Measurements from ENCODE around the gene GRID2. TPM values are rescaled to one million over a fixed set of nuclear protein-coding genes. Genes with fewer than 3 reads are reported as not detected.

The GRID2 gene
- total and polyA plus RNA-seq, 9 of the 15 experiments (the other 6 are each of a cell fraction or from before 2014, with no cell fraction given): 0.04 TPM; not detected in 7

DNA sequence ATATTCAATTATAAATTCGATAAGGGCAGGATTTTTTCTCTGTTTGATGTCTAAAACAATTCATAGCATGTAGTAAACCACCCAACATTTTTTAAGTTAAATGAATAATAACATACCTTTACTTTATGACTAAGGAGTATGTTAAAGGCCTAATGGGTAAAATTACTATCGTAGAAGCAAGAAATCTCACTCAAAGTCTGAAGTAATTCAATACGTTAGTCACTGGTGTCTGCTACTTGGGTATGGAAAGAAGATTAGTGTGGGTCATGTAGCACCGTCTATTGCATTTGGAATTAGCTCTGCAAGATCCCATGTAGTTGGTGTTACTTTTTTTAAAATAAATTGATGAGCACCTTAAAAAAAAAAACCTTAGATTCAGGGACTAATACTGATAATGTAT lies 374.5 kb downstream of the GRID2 start (continued):
- no peak for TF ChIP-seq PTTG1 (tag; IDR thresholded peaks at IDR 0.05; ENCODE audit: low read depth)
- TF ChIP-seq SREBF1 (IDR thresholded peaks at IDR 0.05; ENCODE audit: borderline replicate concordance, low read depth, low read length): no peak
- TF ChIP-seq POLR2B (IDR thresholded peaks at IDR 0.05; ENCODE audit: low read depth, partially characterized antibody): no peak
- TF ChIP-seq BRCA1 (IDR thresholded peaks at IDR 0.05): no peak
- TF ChIP-seq BRCA1 (CRISPR knock-in tag; IDR thresholded peaks at IDR 0.05): no peak
- TF ChIP-seq ZNF324 (CRISPR knock-in tag; IDR thresholded peaks at IDR 0.05): no peak
- no peak for TF ChIP-seq ZNF143 (CRISPR knock-in tag; IDR thresholded peaks at IDR 0.05)
- TF ChIP-seq CBFB (CRISPR knock-in tag; IDR thresholded peaks at IDR 0.05): no peak
- TF ChIP-seq STAT6 (CRISPR knock-in tag; IDR thresholded peaks at IDR 0.05): no peak
- no peak for TF ChIP-seq SFPQ (IDR thresholded peaks at IDR 0.05; ENCODE audit: low read depth, low read length)
